Measurements from ENCODE around the gene RGS16.

GRCh38 chr1:182584746-182585145 is 19.4 kb downstream of the RGS16 start:
- TF ChIP-seq CTCF (IDR thresholded peaks at IDR 0.05), result no peak
- no peak for TF ChIP-seq POLR2A (IDR thresholded peaks at IDR 0.05)

Measured in Peyer's patch (tissue), 4 donors.